Erythroblast (primary cell): ENCODE measurements around the gene EP400.

Experiments
- GATA1 ChIP-seq: IDR thresholded peaks from 2 replicates; pipeline ENCODE4 v1.6.1; 2011; ENCODE audit warnings: low read depth, mild to moderate bottlenecking, control low read depth, low read length, moderate library complexity
- POLR2A ChIP-seq: IDR thresholded peaks from 2 replicates; pipeline ENCODE4 v1.6.1; 2011; ENCODE audit warnings: mild to moderate bottlenecking, low read length

GRCh38 chr12:131986910-131987309 is 37.2 kb downstream of the EP400 start:
- no peak for TF ChIP-seq POLR2A
- TF ChIP-seq GATA1 = no peak
